HL-60 (cell line): Measurements from ENCODE around the gene SUFU.

Experiments
- CTCF ChIP-seq: IDR thresholded peaks from one replicate; pipeline ENCODE4 v1.5.1; 2011; ENCODE audit warnings: low read length, control low read depth, inconsistent platforms; ENCODE audit not compliant: insufficient read depth
- POLR2AphosphoS5 ChIP-seq: IDR thresholded peaks from 2 replicates; pipeline ENCODE4 v1.6.1; 2012; ENCODE audit warnings: low read depth
- TF ChIP-seq, protein P1 (sequence below): IDR thresholded peaks from 2 replicates; pipeline ENCODE4 v1.6.1; 2012; ENCODE audit warnings: low read depth; ENCODE audit not compliant: insufficient replicate concordance

DNA sequence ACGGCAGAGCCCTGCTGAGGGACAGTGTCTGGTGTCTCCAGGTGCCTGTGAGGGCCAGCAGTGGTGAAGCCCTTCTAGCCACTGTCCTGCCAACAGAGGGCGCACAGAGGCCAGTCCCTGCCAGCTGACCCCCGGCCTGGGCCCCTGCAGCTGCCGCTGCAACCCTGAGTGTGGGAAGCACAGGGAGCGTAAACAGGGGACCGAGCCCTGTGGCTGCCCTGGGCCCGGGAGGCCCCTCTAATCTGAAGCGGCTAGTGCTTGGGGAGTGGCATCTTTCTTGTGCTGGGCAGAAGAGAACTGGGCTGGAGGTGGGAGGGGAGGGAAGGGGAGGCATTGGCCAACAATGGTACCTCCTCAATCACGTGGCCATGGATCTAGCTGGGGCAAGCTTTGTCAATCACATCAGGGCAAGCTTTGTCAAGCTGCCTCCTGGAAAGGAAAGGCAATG lies 175.1 kb downstream of the SUFU start:
- TF ChIP-seq CTCF (peak; percentile 69), POLR2AphosphoS5 (no peak)
- TF ChIP-seq, protein P1, sequence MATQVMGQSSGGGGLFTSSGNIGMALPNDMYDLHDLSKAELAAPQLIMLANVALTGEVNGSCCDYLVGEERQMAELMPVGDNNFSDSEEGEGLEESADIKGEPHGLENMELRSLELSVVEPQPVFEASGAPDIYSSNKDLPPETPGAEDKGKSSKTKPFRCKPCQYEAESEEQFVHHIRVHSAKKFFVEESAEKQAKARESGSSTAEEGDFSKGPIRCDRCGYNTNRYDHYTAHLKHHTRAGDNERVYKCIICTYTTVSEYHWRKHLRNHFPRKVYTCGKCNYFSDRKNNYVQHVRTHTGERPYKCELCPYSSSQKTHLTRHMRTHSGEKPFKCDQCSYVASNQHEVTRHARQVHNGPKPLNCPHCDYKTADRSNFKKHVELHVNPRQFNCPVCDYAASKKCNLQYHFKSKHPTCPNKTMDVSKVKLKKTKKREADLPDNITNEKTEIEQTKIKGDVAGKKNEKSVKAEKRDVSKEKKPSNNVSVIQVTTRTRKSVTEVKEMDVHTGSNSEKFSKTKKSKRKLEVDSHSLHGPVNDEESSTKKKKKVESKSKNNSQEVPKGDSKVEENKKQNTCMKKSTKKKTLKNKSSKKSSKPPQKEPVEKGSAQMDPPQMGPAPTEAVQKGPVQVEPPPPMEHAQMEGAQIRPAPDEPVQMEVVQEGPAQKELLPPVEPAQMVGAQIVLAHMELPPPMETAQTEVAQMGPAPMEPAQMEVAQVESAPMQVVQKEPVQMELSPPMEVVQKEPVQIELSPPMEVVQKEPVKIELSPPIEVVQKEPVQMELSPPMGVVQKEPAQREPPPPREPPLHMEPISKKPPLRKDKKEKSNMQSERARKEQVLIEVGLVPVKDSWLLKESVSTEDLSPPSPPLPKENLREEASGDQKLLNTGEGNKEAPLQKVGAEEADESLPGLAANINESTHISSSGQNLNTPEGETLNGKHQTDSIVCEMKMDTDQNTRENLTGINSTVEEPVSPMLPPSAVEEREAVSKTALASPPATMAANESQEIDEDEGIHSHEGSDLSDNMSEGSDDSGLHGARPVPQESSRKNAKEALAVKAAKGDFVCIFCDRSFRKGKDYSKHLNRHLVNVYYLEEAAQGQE, result no peak
